GM18907 (cell line): Measurements from ENCODE around the gene F8A3.
A peak's percentile ranks its signal among the peaks of the same experiment; 100 is the strongest.
"Not testable (repeated sequence)": the region's sequence is repeated elsewhere in the genome, so short reads cannot be mapped to it uniquely, and the experiment has no call there.

Experiments used
- ATAC-seq: cut with Tn5 transposase; IDR thresholded peaks from one replicate; pipeline ENCODE4 v1.9.1; 2021; ENCODE audit warnings: mild to moderate bottlenecking, moderate library complexity; ENCODE audit not compliant: unreplicated experiment

F8A3 gene

DNA sequence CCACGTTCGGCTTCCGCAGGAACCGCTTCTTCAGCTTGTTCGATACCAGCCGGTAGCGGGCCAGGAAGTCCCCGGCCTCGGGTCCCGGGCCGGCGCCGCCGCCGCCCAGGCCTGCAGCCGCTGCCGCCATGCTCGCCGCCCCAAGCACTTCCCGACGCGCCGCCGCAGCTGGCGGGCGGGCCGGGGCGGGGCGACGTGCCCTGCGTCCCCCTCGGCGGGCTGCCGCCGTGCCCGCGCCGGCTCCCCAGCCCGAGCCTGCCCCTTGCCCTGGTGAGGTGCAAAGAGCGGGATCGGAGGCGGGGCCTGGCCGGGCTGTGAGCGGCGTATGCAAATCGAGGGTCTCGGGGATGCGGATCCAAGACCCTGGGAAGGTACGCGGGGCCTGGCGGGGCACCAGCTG is at the start of gene F8A3:
F8A3 (minus strand) TSS at position 150 of the 400 bp plus-strand sequence; CDS start at position 130, 20 bp downstream.
- ATAC-seq = peak; percentile 82

DNA sequence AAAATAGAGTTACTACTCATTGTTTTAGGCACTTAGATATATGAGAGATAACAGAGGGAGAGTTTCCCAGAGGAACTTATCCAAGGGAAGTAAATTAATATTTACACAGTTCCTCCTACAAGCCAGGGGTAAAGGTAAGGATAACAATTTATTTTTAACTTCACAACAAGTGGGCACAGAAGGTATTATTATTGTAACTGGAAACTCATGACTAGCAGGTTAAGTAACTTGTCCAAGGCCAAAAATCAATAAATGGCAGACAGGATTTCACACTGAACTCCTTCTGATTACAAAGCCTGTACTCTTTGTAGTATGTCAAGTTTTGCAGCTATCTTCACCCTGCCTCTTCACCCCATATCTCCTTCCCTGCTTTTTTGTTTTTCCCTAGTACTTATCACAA is 46.9 kb upstream of the F8A3 start:
- ATAC-seq = no peak

DNA sequence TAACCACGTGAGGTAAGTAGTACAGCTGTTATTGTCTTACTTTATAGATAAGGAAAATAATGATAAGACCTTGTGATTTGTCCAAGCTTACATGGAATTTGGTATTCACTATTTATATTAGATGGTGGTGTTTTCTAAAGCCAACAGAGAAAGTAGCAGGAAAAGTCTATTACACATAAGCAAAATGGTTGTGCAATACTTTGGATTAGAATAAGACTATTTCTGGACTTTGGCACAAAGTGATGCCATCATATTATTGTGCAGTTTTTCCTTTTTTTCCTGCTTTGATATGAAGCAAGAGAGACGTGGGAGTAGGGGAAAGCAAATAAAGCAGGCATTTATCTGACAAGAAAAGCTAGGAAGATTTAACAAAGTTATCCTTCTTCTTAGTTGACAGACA is 36.7 kb upstream of the F8A3 start:
- not testable (repeated sequence) for ATAC-seq

DNA sequence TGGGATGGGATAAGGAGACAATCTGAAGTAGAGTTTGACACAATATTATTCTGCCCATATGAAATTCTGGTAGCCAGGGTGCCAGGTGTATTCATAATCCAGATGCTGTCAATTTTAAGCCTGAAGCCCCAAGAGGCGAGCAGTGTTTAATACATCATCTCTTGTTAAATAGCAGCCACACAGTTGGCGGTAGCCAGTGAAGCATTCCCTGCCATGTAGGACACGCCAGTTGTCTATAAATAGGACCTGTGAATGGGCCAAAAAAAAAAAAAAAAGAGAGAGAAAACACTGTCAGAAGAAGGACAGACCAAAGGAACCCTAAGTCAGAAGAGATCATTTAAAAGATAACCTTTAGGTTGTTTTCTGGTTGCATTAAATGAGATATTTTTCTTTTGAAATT is 33.0 kb upstream of the F8A3 start:
- not testable (repeated sequence) for ATAC-seq

DNA sequence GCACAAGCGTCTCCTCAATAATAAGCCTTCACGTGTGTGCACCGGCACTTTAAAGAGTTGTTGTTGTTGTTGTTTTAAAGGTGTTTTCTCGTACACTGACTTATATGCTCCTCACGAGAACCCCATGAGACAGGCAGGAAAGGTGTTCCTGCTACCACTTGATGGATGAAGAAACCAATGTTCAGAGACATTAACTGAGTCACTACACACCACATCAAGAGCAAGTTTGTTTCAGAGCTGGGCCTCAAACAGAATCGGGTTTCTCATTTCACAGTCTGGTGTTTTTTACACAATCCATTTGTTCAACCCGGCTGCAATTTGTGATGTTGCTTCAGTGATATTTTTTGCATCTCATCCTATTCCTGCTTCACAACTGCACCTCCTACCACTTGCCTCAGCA is 18.7 kb upstream of the F8A3 start:
- not testable (repeated sequence) for ATAC-seq

DNA sequence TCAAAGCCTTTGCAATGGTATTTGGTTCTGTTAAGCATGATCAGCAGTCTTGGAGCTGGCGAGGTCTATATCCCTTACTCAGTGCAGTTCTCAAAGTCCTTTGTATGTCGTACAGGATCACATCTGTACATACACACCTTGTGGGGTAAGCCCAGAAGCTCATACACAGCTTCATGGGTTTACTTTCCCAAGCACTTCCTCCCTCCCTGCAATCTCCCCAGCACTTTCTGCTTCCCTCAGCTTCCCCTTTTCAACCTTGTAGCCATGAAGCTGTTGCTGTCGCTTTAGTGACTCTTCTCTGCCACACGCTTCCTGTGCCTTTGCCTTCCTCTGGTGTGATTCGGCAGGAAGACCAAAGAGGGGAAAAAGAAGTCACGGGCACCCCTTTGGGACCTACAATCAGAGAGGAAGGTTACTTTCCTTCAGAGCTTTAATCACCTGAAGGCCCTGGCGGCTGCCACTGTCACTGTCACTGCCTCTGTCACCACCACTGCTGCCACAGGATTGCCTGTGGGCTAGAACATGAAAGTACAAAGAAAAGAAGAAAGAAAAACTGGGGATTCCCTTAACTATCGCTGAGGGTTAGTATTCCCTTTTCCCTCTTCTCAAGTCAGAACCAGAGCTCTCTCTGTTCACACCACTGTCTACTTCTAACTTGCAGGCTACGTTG is 8.0 kb upstream of the F8A3 start:
- peak; percentile 77 for ATAC-seq

GRCh38 chrX:155460501-155460900 is 2.1 kb upstream of the F8A3 start:
- ATAC-seq = not testable (repeated sequence)

DNA sequence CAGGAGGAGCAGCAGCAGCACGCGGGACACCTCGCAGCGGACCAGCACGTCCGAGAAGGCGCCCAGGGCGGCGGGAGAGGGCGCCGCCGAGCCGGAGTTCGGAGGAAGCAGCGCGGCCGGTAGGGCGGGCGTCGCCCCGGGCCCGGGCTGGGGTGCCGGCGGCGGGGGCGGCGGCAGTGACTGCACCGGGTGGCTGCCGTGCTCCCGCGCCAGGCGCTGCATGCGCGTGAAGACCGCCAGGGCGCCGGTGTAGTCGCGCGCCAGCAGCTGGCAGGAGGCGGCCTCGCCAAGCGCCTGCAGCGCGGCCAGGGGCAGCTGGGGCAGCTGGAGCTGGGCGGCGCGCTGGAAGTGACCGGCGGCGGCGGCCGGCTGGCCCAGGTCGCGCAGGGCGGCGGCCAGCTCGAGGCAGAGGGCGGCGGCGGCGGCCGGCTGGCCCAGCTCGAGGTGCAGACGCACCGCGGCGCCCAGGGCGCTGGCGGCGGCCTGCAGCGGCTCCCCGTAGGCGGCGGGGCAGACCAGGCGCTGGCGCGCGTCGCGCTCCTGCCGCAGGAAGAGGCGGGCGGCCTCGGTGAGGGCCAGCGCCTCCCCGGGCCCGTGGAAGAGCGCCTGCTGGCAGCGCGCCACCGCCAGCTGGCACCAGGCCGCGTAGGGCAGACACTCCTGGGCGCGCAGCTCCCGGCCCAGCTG is 516 bp downstream of the F8A3 start:
- ATAC-seq = peak; percentile 64

- no peak for ATAC-seq
Observed at GRCh38 chrX:155441097-155441496, 17.3 kb downstream of the F8A3 start.

DNA sequence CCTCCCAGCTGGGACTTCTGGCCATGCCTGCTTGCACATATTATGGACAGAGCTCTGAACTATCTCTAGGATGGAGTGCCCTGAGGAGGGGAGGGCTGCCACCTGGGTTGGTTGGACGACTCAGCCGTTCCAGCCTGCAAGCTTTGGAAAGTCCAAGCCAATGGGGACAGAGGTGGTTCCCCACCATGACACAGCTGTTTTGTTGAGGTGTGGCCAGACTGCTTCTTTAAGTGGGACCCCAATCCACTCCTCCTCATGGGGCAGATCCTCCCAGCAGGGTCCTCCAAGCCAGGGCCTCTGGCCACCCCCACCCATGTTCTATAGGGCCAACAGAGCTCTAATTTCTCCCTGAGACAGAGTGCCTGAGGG is 22.7 kb downstream of the F8A3 start:
- ATAC-seq = no peak

DNA sequence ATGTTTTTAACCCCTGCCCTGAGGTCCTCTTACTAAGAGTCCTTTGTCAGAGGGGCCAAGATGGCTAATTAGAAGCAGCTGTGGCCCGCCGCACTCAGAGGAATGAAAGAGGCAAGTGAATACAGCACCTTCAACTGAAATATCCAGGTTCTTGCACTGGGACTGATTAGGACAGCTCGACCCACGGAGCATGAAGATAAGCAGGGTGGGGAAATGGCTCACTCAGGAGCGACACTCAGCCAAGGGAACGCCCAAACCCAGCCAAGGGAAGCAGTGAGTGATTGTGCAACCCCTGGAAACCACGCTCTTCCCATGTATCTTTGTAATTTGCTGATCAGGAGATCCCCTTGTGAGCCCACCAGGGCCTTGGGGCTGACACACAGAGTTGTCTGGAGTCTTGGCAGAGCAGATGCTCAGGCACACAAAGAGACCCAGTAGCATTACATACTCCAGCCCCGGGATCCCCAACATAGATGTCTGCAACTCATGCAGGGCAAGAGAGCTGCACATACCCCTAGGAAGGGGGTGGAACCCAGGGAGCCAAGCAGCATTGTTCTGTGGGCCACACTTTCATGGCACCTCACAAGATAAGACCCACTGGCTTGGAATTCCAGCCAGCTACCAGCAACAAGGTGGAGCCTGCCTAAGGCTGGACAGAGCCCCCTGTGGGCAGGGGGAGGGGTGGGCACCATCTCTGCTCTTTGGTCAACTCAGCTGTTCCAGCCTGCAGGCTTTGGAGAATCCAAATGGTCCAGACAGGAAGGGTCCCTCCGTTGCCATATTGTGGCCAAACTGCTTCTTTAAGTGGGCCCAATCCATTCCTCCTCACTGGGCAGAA is 23.3 kb downstream of the F8A3 start:
- no peak for ATAC-seq

- no peak for ATAC-seq
Observed at GRCh38 chrX:155417769-155418168, 40.7 kb downstream of the F8A3 start.
